ENCODE data around the gene FER.
"Not testable (repeated sequence)": the region's sequence is repeated elsewhere in the genome, so short reads cannot be mapped to it uniquely, and the experiment has no call there.

The FER gene

GRCh38 chr5:108798513-108799265 is 51.0 kb downstream of the FER start:
- DNase-seq (ENCODE audit: low read depth in 2 of 2), result no peak

- DNase-seq (ENCODE audit: low read depth in 2 of 2), result no peak
These were observed 53.6 kb downstream of the FER start for GRCh38 chr5:108801301-108801700.

- peak; percentile 83 to 85 for DNase-seq (ENCODE audit: low read depth in 2 of 2)
These were observed 54.1 kb downstream of the FER start for GRCh38 chr5:108801776-108802175.

- DNase-seq (ENCODE audit: low read depth in 2 of 2), result no peak
These were observed 63.0 kb downstream of the FER start for GRCh38 chr5:108810717-108811116.

- no peak for DNase-seq (ENCODE audit: low read depth in 2 of 2)
These were observed 66.0 kb downstream of the FER start for GRCh38 chr5:108813673-108814072.

GRCh38 chr5:108814551-108814950 is 66.9 kb downstream of the FER start:
- no peak for DNase-seq (ENCODE audit: low read depth in 2 of 2)

- DNase-seq (ENCODE audit: low read depth in 2 of 2), result peak in 1 of 2 experiments; percentile 15
These were observed 71.0 kb downstream of the FER start for GRCh38 chr5:108818613-108819272.

- no peak for DNase-seq (ENCODE audit: low read depth in 2 of 2)
These were observed 73.3 kb downstream of the FER start for GRCh38 chr5:108820983-108821382.

- no peak for DNase-seq (ENCODE audit: low read depth in 2 of 2)
These were observed 74.7 kb downstream of the FER start for GRCh38 chr5:108822211-108822947.

- DNase-seq (ENCODE audit: low read depth in 2 of 2), result no peak
These were observed 79.4 kb downstream of the FER start for GRCh38 chr5:108827131-108827530.

- no peak for DNase-seq (ENCODE audit: low read depth in 2 of 2)
These were observed 83.1 kb downstream of the FER start for GRCh38 chr5:108830705-108831276.

- DNase-seq (ENCODE audit: low read depth in 2 of 2), result no peak
These were observed 88.8 kb downstream of the FER start for GRCh38 chr5:108836492-108836891.

- DNase-seq (ENCODE audit: low read depth in 2 of 2), result not testable (repeated sequence)
These were observed 94.7 kb downstream of the FER start for GRCh38 chr5:108842260-108842941.

- not testable (repeated sequence) for DNase-seq (ENCODE audit: low read depth in 2 of 2)
These were observed 103.4 kb downstream of the FER start for GRCh38 chr5:108851129-108851528.

- no peak for DNase-seq (ENCODE audit: low read depth in 2 of 2)
These were observed 110.2 kb downstream of the FER start for GRCh38 chr5:108857905-108858304.

- no peak for DNase-seq (ENCODE audit: low read depth in 2 of 2)
These were observed 111.3 kb downstream of the FER start for GRCh38 chr5:108858959-108859358.

- DNase-seq (ENCODE audit: low read depth in 2 of 2), result no peak
These were observed 114.5 kb downstream of the FER start for GRCh38 chr5:108862211-108862610.

GRCh38 chr5:108866097-108866496 is 118.4 kb downstream of the FER start:
- not testable (repeated sequence) for DNase-seq (ENCODE audit: low read depth in 2 of 2)

- DNase-seq (ENCODE audit: low read depth in 2 of 2), result no peak
These were observed 120.0 kb downstream of the FER start for GRCh38 chr5:108867656-108868055.

GRCh38 chr5:108869066-108869465 is 121.4 kb downstream of the FER start:
- DNase-seq (ENCODE audit: low read depth in 2 of 2), result no peak

GRCh38 chr5:108876451-108876850 is 128.8 kb downstream of the FER start:
- DNase-seq (ENCODE audit: low read depth in 2 of 2), result peak in 1 of 2 experiments; percentile 6

GRCh38 chr5:108878756-108879155 is 131.1 kb downstream of the FER start:
- DNase-seq (ENCODE audit: low read depth in 2 of 2), result no peak

Measured in fibroblast of skin of left quadriceps (primary cell).